Cardiac muscle cell (in vitro differentiated cells and primary cell): Measurements from ENCODE around the gene TAF11L14. TPM values are rescaled to one million over a fixed set of nuclear protein-coding genes. Genes with fewer than 3 reads are reported as not detected.

ENCODE experiments used
- DNase-seq, 2 donors: peaks; one replicate each; pipeline versions ENCODE4 v3.0.0 to v3.0.0-alpha.2; 2010 to 2017; ENCODE audit warnings: low read depth in 1 of 2, low spot score in 1 of 2
- H3K27ac ChIP-seq: fragments of 200-600 bp; sonication (generic); 2 replicates; pipeline ENCODE4 v1.5.1; 2016
- H3K27me3 ChIP-seq: fragments of 200-600 bp; sonication (generic); 2 replicates; pipeline ENCODE4 v1.6.0; 2016; ENCODE audit warnings: control low read depth
- H3K36me3 ChIP-seq: fragments of 200-600 bp; sonication (generic); 2 replicates; pipeline ENCODE4 v1.5.1; 2016; ENCODE audit warnings: control low read depth
- H3K4me1 ChIP-seq: fragments of 200-600 bp; sonication (generic); 2 replicates; pipeline ENCODE4 v1.8.1; 2017; ENCODE audit warnings: low read depth, mild to moderate bottlenecking, mixed run types
- H3K4me3 ChIP-seq: fragments of 200-600 bp; sonication (generic); 2 replicates; pipeline ENCODE4 v1.5.1; 2016; ENCODE audit warnings: mild to moderate bottlenecking
- H3K9me3 ChIP-seq: fragments of 200-600 bp; sonication (generic); 2 replicates; pipeline ENCODE4 v1.5.1; 2017; ENCODE audit warnings: low read depth, mild to moderate bottlenecking, control low read depth
- CTCF ChIP-seq: IDR thresholded peaks from 2 replicates; pipeline ENCODE4 v1.5.1; 2012; ENCODE audit warnings: low read depth, mild to moderate bottlenecking, low read length
- polyA plus RNA-seq: library from polyadenylated mRNA; unstranded; fragments of >200 nt; fragmentation: Nextera tagmentation; extraction: Ambion mirVana; gene quantifications from 2 replicates; pipeline ENCODE4 v1.2.1, GENCODE V29; 2016
- total RNA-seq: library from RNA; depleted of rRNA; stranded (reverse); fragments of >200 nt; gene quantifications from 2 replicates; pipeline ENCODE4 v1.2.3, GENCODE V29; 2016

TAF11L14 gene
- total and polyA plus RNA-seq, 2 experiments from 2014 or later: not detected

GRCh38 chr5:17679597-17680203 lies 45.4 kb downstream of the TAF11L14 start:
- Histone ChIP-seq H3K27me3 (no peaks in the 10 kb centered on the region), H3K4me1 (no peaks in the 10 kb centered on the region), H3K27ac (no peak overlapping the region), H3K36me3 (no peaks in the 10 kb centered on the region), H3K4me3 (no peak overlapping the region), H3K9me3 (no peaks in the 10 kb centered on the region)
- TF ChIP-seq CTCF: no peak
- DNase-seq: no peak

GRCh38 chr5:17680737-17681136 lies 46.5 kb downstream of the TAF11L14 start:
- TF ChIP-seq CTCF: no peak
- DNase-seq: no peak
- Histone ChIP-seq H3K4me3 (no peak overlapping the region), H3K27me3 (no peaks in the 10 kb centered on the region), H3K36me3 (no peaks in the 10 kb centered on the region), H3K27ac (no peak overlapping the region), H3K9me3 (no peaks in the 10 kb centered on the region), H3K4me1 (no peaks in the 10 kb centered on the region)

Other genes starting within 250 kb of the TAF11L14 start
- gene TAF11L2, start 136.2 kb upstream of the TAF11L14 start, total RNA-seq: not detected in 2 replicates
- not detected in 2 replicates for gene TAF11L2, start 136.2 kb upstream of the TAF11L14 start, polyA plus RNA-seq
- gene TAF11L3, start 116.1 kb upstream of the TAF11L14 start, total RNA-seq: not detected in 2 replicates
- gene TAF11L3, start 116.1 kb upstream of the TAF11L14 start, polyA plus RNA-seq: not detected in 2 replicates
- gene TAF11L4, start 112.7 kb upstream of the TAF11L14 start, total RNA-seq: not detected in 2 replicates
- not detected in 2 replicates for gene TAF11L4, start 112.7 kb upstream of the TAF11L14 start, polyA plus RNA-seq
- gene TAF11L5, start 109.2 kb upstream of the TAF11L14 start, total RNA-seq: not detected in 2 replicates
- gene TAF11L5, start 109.2 kb upstream of the TAF11L14 start, polyA plus RNA-seq: not detected in 2 replicates
- gene TAF11L6, start 105.8 kb upstream of the TAF11L14 start, total RNA-seq: not detected in 2 replicates
- not detected in 2 replicates for gene TAF11L6, start 105.8 kb upstream of the TAF11L14 start, polyA plus RNA-seq
- gene TAF11L7, start 48.7 kb upstream of the TAF11L14 start, total RNA-seq: not detected in 2 replicates
- not detected in 2 replicates for gene TAF11L7, start 48.7 kb upstream of the TAF11L14 start, polyA plus RNA-seq
- not detected in 2 replicates for gene TAF11L8, start 43.5 kb upstream of the TAF11L14 start, total RNA-seq
- not detected in 2 replicates for gene TAF11L8, start 43.5 kb upstream of the TAF11L14 start, polyA plus RNA-seq
- gene TAF11L9, start 40.1 kb upstream of the TAF11L14 start, total RNA-seq: not detected in 2 replicates
- gene TAF11L9, start 40.1 kb upstream of the TAF11L14 start, polyA plus RNA-seq: not detected in 2 replicates
- not detected in 2 replicates for gene TAF11L10, start 36.6 kb upstream of the TAF11L14 start, total RNA-seq
- gene TAF11L10, start 36.6 kb upstream of the TAF11L14 start, polyA plus RNA-seq: not detected in 2 replicates
- not detected in 2 replicates for gene TAF11L11, start 30.3 kb upstream of the TAF11L14 start, total RNA-seq
- not detected in 2 replicates for gene TAF11L11, start 30.3 kb upstream of the TAF11L14 start, polyA plus RNA-seq
- not detected in 2 replicates for gene TAF11L12, start 24.1 kb upstream of the TAF11L14 start, total RNA-seq
- gene TAF11L12, start 24.1 kb upstream of the TAF11L14 start, polyA plus RNA-seq: not detected in 2 replicates
- not detected in 2 replicates for gene TAF11L13, start 2.4 kb upstream of the TAF11L14 start, total RNA-seq
- not detected in 2 replicates for gene TAF11L13, start 2.4 kb upstream of the TAF11L14 start, polyA plus RNA-seq